Neural cell (in vitro differentiated cells): ENCODE data around the gene SEC14L6. TPM values are rescaled to one million over a fixed set of nuclear protein-coding genes. Genes with fewer than 3 reads are reported as not detected.

Source experiments
- H2AFZ ChIP-seq: fragments of 200-600, 300-800 bp; sonication (generic), shearing (Covaris generic); 2 replicates; pipeline ENCODE4 v1.6.0; 2014; ENCODE audit warnings: low read depth, mild to moderate bottlenecking, antibody characterized with exemption, low read length, moderate library complexity
- H3F3A ChIP-seq: fragments of 200-600 bp; shearing (Covaris generic); 2 replicates; pipeline ENCODE4 v1.6.1; 2016; ENCODE audit warnings: mild to moderate bottlenecking, moderate library complexity, mixed read lengths, antibody characterized with exemption, low read length; ENCODE audit not compliant: insufficient read depth, poor library complexity, severe bottlenecking
- H3K27ac ChIP-seq: fragments of 200-600, 300-800 bp; sonication (generic), shearing (Covaris generic); 2 replicates; pipeline ENCODE4 v1.5.1; 2014; ENCODE audit warnings: mild to moderate bottlenecking, low read length, moderate library complexity
- H3K27me3 ChIP-seq: fragments of 300-800, 200-600 bp; sonication (generic), shearing (Covaris generic); 2 replicates; pipeline ENCODE4 v1.6.0; 2014; ENCODE audit warnings: mild to moderate bottlenecking, low read depth, low read length, moderate library complexity; ENCODE audit not compliant: insufficient read depth
- H3K36me3 ChIP-seq: fragments of 300-800, 200-600 bp; sonication (generic), shearing (Covaris generic); 2 replicates; pipeline ENCODE4 v1.5.1; 2014; ENCODE audit warnings: mild to moderate bottlenecking, antibody characterized with exemption, low read length, moderate library complexity; ENCODE audit not compliant: insufficient read depth
- H3K4me2 ChIP-seq: fragments of 300-800, 200-600 bp; sonication (generic), shearing (Covaris generic); 2 replicates; pipeline ENCODE4 v1.6.0; 2014; ENCODE audit warnings: mild to moderate bottlenecking, low read length
- H3K4me3 ChIP-seq: fragments of 300-800, 200-600 bp; sonication (generic), shearing (Covaris generic); 2 replicates; pipeline ENCODE4 v1.5.1; 2014; ENCODE audit warnings: mild to moderate bottlenecking, low read length, moderate library complexity
- H3K79me2 ChIP-seq: fragments of 200-600 bp; shearing (Covaris generic); replicated peaks from 2 replicates; pipeline ENCODE4 v1.6.0; 2014; ENCODE audit warnings: mild to moderate bottlenecking, low read length, moderate library complexity; ENCODE audit not compliant: insufficient read depth
- H3K9ac ChIP-seq: fragments of 300-800, 200-600 bp; sonication (generic), shearing (Covaris generic); 2 replicates; pipeline ENCODE4 v1.6.1; 2016; ENCODE audit warnings: mild to moderate bottlenecking, low read length, mixed read lengths
- H3K9me2 ChIP-seq: fragments of 200-600 bp; shearing (Covaris generic); 2 replicates; pipeline ENCODE4 v1.6.1; 2016; ENCODE audit warnings: mild to moderate bottlenecking, low read length, mixed read lengths; ENCODE audit not compliant: insufficient read depth
- H3K9me3 ChIP-seq: fragments of 200-600, 300-800 bp; sonication (generic), shearing (Covaris generic); 2 replicates; pipeline ENCODE4 v1.6.1; 2016; ENCODE audit warnings: mild to moderate bottlenecking, mixed run types, low read length, moderate library complexity, mixed read lengths
- H4K20me1 ChIP-seq: fragments of 200-600 bp; shearing (Covaris generic); 2 replicates; pipeline ENCODE4 v1.6.1; 2016; ENCODE audit warnings: mild to moderate bottlenecking, mixed run types; ENCODE audit not compliant: insufficient read depth
- CTCF ChIP-seq: fragments of 450-650 bp; IDR thresholded peaks from 2 replicates; pipeline ENCODE4 v1.5.1; 2014; ENCODE audit warnings: antibody characterized with exemption, mild to moderate bottlenecking, moderate library complexity; ENCODE audit not compliant: poor library complexity, severe bottlenecking
- EP300 ChIP-seq: fragments of 450-650 bp; conservative IDR thresholded peaks from 2 replicates; pipeline ENCODE4 v1.6.1; 2014; ENCODE audit warnings: antibody characterized with exemption, mild to moderate bottlenecking, moderate library complexity; ENCODE audit not compliant: poor library complexity, severe bottlenecking
- EZH2 ChIP-seq: fragments of 200-600, 300-800 bp; shearing (Covaris generic), sonication (generic); IDR thresholded peaks from 2 replicates; pipeline ENCODE4 v1.6.1; 2014; ENCODE audit warnings: antibody characterized with exemption, low read length, borderline replicate concordance, mild to moderate bottlenecking; ENCODE audit not compliant: insufficient read depth, poor library complexity, severe bottlenecking
- POLR2AphosphoS5 ChIP-seq: IDR thresholded peaks from 2 replicates; pipeline ENCODE4 v1.6.1; 2012
- RAD21 ChIP-seq: fragments of 450-650 bp; conservative IDR thresholded peaks from 2 replicates; pipeline ENCODE4 v1.6.1; 2014; ENCODE audit warnings: antibody characterized with exemption, mild to moderate bottlenecking, moderate library complexity
- REST ChIP-seq: IDR thresholded peaks from 2 replicates; pipeline ENCODE4 v1.6.1; 2012; ENCODE audit warnings: borderline replicate concordance
- SMC3 ChIP-seq: fragments of 450-650 bp; conservative IDR thresholded peaks from 2 replicates; pipeline ENCODE4 v1.6.1; 2014; ENCODE audit warnings: antibody characterized with exemption, mild to moderate bottlenecking, moderate library complexity; ENCODE audit not compliant: poor library complexity
- polyA plus RNA-seq: library from polyadenylated mRNA; depleted of rRNA; stranded (reverse); fragments of >200 nt; gene quantifications from 2 replicates; pipeline ENCODE4 v1.2.3, GENCODE V29; 2014

Gene SEC14L6
- polyA plus RNA-seq, 1 donor from 2014 or later: not detected

GRCh38 chr22:30537083-30537731 is 9.3 kb downstream of the SEC14L6 start:
- H3K36me3 ChIP-seq: no peaks in the 10 kb centered on the region
- H3K4me3 ChIP-seq: no peak overlapping the region
- no peaks in the 10 kb centered on the region for H3K9me3 ChIP-seq
- H3K27me3 ChIP-seq: peaks cover 7% of the 10 kb centered on the region
- H3K4me2 ChIP-seq: no peak overlapping the region
- H3K79me2 ChIP-seq: no peaks in the 10 kb centered on the region
- no peaks in the 10 kb centered on the region for H3F3A ChIP-seq
- no peaks in the 10 kb centered on the region for H4K20me1 ChIP-seq
- H3K27ac ChIP-seq: no peak overlapping the region
- H3K9me2 ChIP-seq: no peaks in the 10 kb centered on the region
- H3K9ac ChIP-seq: no peak overlapping the region
- no peak overlapping the region for H2AFZ ChIP-seq
- TF ChIP-seq REST (no peak), SMC3 (no peak), POLR2AphosphoS5 (no peak), RAD21 (no peak), CTCF (no peak), EP300 (no peak)

- Histone ChIP-seq H3K27ac (no peak overlapping the region), H4K20me1 (no peaks in the 10 kb centered on the region), H3K36me3 (no peaks in the 10 kb centered on the region), H3K79me2 (no peaks in the 10 kb centered on the region), H3F3A (no peaks in the 10 kb centered on the region), H3K9me3 (no peaks in the 10 kb centered on the region), H3K4me2 (no peak overlapping the region), H2AFZ (no peak overlapping the region), H3K4me3 (no peak overlapping the region), H3K9ac (no peak overlapping the region), H3K27me3 (no peaks in the 10 kb centered on the region), H3K9me2 (no peaks in the 10 kb centered on the region)
- no peak for TF ChIP-seq EZH2
- TF ChIP-seq REST: no peak
- TF ChIP-seq POLR2AphosphoS5: no peak
Measured at GRCh38 chr22:30535182-30535581, 11.4 kb downstream of the SEC14L6 start.
